Left ventricle myocardium inferior (tissue), 1 donor: ENCODE data around the gene MARK2. TPM values are rescaled to one million over a fixed set of nuclear protein-coding genes. Genes with fewer than 3 reads are reported as not detected.
"Not testable (repeated sequence)": the region's sequence is repeated elsewhere in the genome, so short reads cannot be mapped to it uniquely, and the experiment has no call there.

Experiments used
- DNase-seq: peaks from one replicate; pipeline ENCODE4 v3.0.0-alpha.2; 2020
- H3K27ac ChIP-seq: fragments of 200-600 bp; replicated peaks from 2 replicates; pipeline ENCODE4 v1.8.0; 2021
- H3K27me3 ChIP-seq: fragments of 200-600 bp; 2 replicates; pipeline ENCODE4 v1.8.0; 2021; ENCODE audit warnings: low read depth
- H3K36me3 ChIP-seq: fragments of 200-600 bp; 2 replicates; pipeline ENCODE4 v1.8.0; 2021
- H3K4me1 ChIP-seq: fragments of 200-600 bp; 2 replicates; pipeline ENCODE4 v1.8.0; 2021
- H3K4me3 ChIP-seq: fragments of 200-600 bp; 2 replicates; pipeline ENCODE4 v1.8.0; 2021; ENCODE audit warnings: mild to moderate bottlenecking, moderate library complexity
- H3K9me3 ChIP-seq: fragments of 200-600 bp; replicated peaks from 2 replicates; pipeline ENCODE4 v1.8.0; 2021
- CTCF ChIP-seq: fragments of 200-600 bp; IDR thresholded peaks from 2 replicates; pipeline ENCODE4 v1.8.0; 2021; ENCODE audit warnings: antibody characterized with exemption, mild to moderate bottlenecking, borderline replicate concordance
- intact Hi-C: fragments of 100-400 bp; cut with micrococcal nuclease; formaldehyde crosslinking; loops from one replicate; pipeline ENCODE4 v1.11.0; 2022
- total RNA-seq: library from RNA; stranded (reverse); fragmentation: NEBNext Ultra II Directional; extraction: Animal tissue kit (Norgen Biotek cat#: 25700); gene quantifications from one replicate; pipeline ENCODE4 v1.2.1, GENCODE V29; 2021
- donor health status: DM: no; HTN: yes; CAD: no; lungs with severe emphysema.

Gene MARK2
- total RNA-seq, 1 donor from 2014 or later, result 36.6 TPM

GRCh38 chr11:63858628-63859550 is 20.0 kb downstream of the MARK2 start:
- peaks cover 24% of the 10 kb centered on the region for H3K4me1 ChIP-seq
- intact Hi-C loops, result no loop called here
- H3K9me3 ChIP-seq, result no peaks in the 10 kb centered on the region
- H3K4me3 ChIP-seq, result no peak overlapping the region
- H3K27me3 ChIP-seq, result no peaks in the 10 kb centered on the region
- peak; percentile 27 for DNase-seq
- TF ChIP-seq CTCF, result no peak
- H3K27ac ChIP-seq, result peak overlapping the region; percentile 60
- peaks cover 20% of the 10 kb centered on the region for H3K36me3 ChIP-seq

- intact Hi-C loops, result no loop called here
- H3K27me3 ChIP-seq, result no peaks in the 10 kb centered on the region
- H3K4me1 ChIP-seq, result peaks cover 51% of the 10 kb centered on the region
- TF ChIP-seq CTCF, result no peak
- peaks cover 16% of the 10 kb centered on the region for H3K36me3 ChIP-seq
- DNase-seq, result no peak
- no peak overlapping the region for H3K4me3 ChIP-seq
- H3K27ac ChIP-seq, result no peak overlapping the region
- no peaks in the 10 kb centered on the region for H3K9me3 ChIP-seq
Measured at GRCh38 chr11:63862923-63863322, 24.0 kb downstream of the MARK2 start.

DNA sequence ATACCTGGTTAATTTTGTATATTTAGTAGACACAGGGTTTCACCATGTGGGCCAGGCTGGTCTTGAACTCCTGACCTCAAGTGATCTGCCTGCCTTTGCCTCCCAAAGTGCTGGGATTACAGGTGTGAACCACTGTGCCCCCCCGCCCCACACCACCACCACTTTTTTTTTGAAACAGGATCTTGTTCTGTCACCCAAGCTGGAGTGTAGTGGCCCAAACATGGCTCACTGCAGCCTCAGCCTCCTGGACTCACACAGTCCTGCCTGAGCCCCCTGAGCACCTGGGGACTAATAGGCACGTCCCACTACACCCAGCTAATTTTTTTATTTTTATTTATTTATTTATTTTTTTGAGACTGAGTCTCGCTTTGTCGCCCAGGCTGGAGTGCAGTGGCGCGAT is 24.7 kb downstream of the MARK2 start:
- intact Hi-C loops, H3K4me3 ChIP-seq, H3K27ac ChIP-seq, H3K27me3 ChIP-seq, DNase-seq, H3K9me3 ChIP-seq: not testable (repeated sequence)
- peaks cover 16% of the 10 kb centered on the region for H3K36me3 ChIP-seq
- peaks cover 51% of the 10 kb centered on the region for H3K4me1 ChIP-seq

DNA sequence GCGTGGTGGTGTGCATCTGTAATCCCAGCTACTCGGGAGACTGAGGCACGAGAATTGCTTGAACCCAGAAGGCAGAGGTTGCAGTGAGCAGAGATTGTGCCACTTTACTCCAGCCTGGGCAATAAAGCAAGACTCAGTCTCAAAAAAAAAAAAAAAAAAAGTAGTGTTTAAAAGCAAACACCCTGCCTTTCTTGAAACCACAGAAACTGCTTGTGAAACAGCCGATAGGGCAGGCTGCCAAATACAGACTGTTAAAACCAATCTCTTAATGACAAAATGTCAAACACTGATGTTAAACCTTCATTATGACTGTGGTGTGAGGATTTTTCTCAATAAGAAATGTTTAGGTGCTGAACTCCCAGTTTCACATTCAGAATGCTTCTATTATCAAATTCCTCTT is 27.3 kb downstream of the MARK2 start:
- Histone ChIP-seq H3K4me3 (no peak overlapping the region), H3K36me3 (peaks cover 16% of the 10 kb centered on the region), H3K27ac (no peak overlapping the region), H3K4me1 (peaks cover 68% of the 10 kb centered on the region), H3K9me3 (no peaks in the 10 kb centered on the region), H3K27me3 (no peaks in the 10 kb centered on the region)
- peak; percentile 32 for DNase-seq
- no peak for TF ChIP-seq CTCF
- intact Hi-C loops, result no loop called here

- H3K9me3 ChIP-seq, result no peaks in the 10 kb centered on the region
- intact Hi-C loops, result no loop called here
- H3K27me3 ChIP-seq, result no peaks in the 10 kb centered on the region
- H3K4me3 ChIP-seq, result no peak overlapping the region
- no peak for DNase-seq
- H3K27ac ChIP-seq, result peak overlapping the region; percentile 64
- H3K36me3 ChIP-seq, result peaks cover 3% of the 10 kb centered on the region
- no peak for TF ChIP-seq CTCF
- peaks cover 80% of the 10 kb centered on the region for H3K4me1 ChIP-seq
Measured at GRCh38 chr11:63867511-63867910, 28.6 kb downstream of the MARK2 start.

DNA sequence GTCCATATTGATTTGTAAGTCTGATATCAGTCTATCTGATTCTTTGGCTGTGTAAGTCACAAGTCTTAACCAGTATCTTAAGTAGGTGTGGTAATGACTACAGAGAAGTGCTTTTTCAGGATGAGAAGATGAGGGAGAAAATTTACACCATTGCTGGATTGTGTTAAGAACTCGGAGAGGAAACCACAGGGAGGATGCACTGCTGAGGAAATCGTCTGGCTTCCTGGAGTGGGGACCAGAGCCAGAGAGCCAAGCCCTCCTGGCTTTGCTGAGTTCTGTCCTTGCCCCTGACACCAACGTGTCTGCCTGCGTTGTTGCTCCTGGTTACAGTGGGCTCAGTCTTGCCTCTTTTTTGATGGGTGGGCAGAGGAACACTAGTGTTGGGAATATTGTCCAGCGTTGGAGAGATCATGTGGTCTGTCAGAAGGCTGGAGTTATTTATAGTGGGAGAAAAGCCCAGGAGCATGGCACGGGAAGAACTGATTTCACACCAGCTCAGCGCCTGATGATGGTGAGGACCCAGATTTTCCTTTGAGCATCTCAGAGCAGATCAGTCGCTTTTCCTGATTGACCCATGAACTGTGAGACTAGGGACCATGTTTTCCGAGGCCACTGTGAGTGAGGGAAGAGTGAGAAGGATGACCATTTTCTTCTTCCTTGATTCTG is 29.6 kb downstream of the MARK2 start:
- no peak for DNase-seq
- intact Hi-C loops, result no loop called here
- Histone ChIP-seq H3K27ac (peak overlapping the region; percentile 64), H3K27me3 (no peaks in the 10 kb centered on the region), H3K9me3 (no peaks in the 10 kb centered on the region), H3K4me1 (peaks cover 85% of the 10 kb centered on the region), H3K4me3 (no peak overlapping the region), H3K36me3 (no peaks in the 10 kb centered on the region)
- no peak for TF ChIP-seq CTCF
